Measurements from ENCODE around the gene TYW5. TPM values are rescaled to one million over a fixed set of nuclear protein-coding genes. Genes with fewer than 3 reads are reported as not detected.

The TYW5 gene
- total and polyA plus RNA-seq, 3 donors from 2014 or later: 5.3 to 18.0 (median 17.2) TPM

GRCh38 chr2:199903111-199903510, 52.2 kb downstream of the TYW5 start:
- no peak overlapping the region for H3K27ac ChIP-seq
- H3K4me3 ChIP-seq: no peak overlapping the region
- DNase-seq: no peak
- intact Hi-C loops (cut with DNase I; ENCODE audit: low total_unique reads): no loop called here
- TF ChIP-seq CTCF (IDR thresholded peaks at IDR 0.05): no peak
- 90 to 100% methylated on average over 1 of the region's 1 CpG for WGBS, 2 donors
- H3K9me3 ChIP-seq: no peaks in the 10 kb centered on the region
- H3K4me1 ChIP-seq: no peaks in the 10 kb centered on the region
- no peaks in the 10 kb centered on the region for H3K36me3 ChIP-seq (ENCODE audit: low read depth, missing control alignments)
- no peaks in the 10 kb centered on the region for H3K27me3 ChIP-seq

GRCh38 chr2:199902486-199903110, 52.7 kb downstream of the TYW5 start:
- no peak for DNase-seq
- Histone ChIP-seq H3K4me3 (no peak overlapping the region), H3K9me3 (no peaks in the 10 kb centered on the region), H3K4me1 (no peaks in the 10 kb centered on the region), H3K36me3 (ENCODE audit: low read depth, missing control alignments) (no peaks in the 10 kb centered on the region), H3K27ac (no peak overlapping the region), H3K27me3 (no peaks in the 10 kb centered on the region)
- intact Hi-C loops (cut with DNase I; ENCODE audit: low total_unique reads): no loop called here
- TF ChIP-seq CTCF (IDR thresholded peaks at IDR 0.05): no peak
- no peak for TF ChIP-seq POLR2A (IDR thresholded peaks at IDR 0.05)
- 77 to 79% methylated on average over 4 of the region's 4 CpGs for WGBS, 2 donors

GRCh38 chr2:199901942-199902341, 53.3 kb downstream of the TYW5 start:
- 87 to 92% methylated on average over 4 of the region's 4 CpGs for WGBS, 2 donors
- intact Hi-C loops (cut with DNase I; ENCODE audit: low total_unique reads): no loop called here

GRCh38 chr2:199896617-199897016, 58.7 kb downstream of the TYW5 start:
- intact Hi-C loops (cut with DNase I; ENCODE audit: low total_unique reads): no loop called here
- Histone ChIP-seq H3K9me3 (no peaks in the 10 kb centered on the region), H3K27ac (no peak overlapping the region), H3K27me3 (no peaks in the 10 kb centered on the region), H3K4me3 (no peak overlapping the region), H3K4me1 (no peaks in the 10 kb centered on the region), H3K36me3 (ENCODE audit: low read depth, missing control alignments) (no peaks in the 10 kb centered on the region)
- WGBS, 2 donors: 54 to 66% methylated on average over 2 of the region's 2 CpGs
- DNase-seq: peak; percentile 53
- no peak for TF ChIP-seq CTCF (IDR thresholded peaks at IDR 0.05)
- TF ChIP-seq POLR2A (IDR thresholded peaks at IDR 0.05): no peak

More at GRCh38 chr2:199901942-199902341, 53.3 kb downstream of the TYW5 start:
- Histone ChIP-seq H3K27me3 (no peaks in the 10 kb centered on the region), H3K4me3 (no peak overlapping the region), H3K36me3 (ENCODE audit: low read depth, missing control alignments) (no peaks in the 10 kb centered on the region), H3K4me1 (no peaks in the 10 kb centered on the region), H3K9me3 (no peaks in the 10 kb centered on the region), H3K27ac (no peak overlapping the region)
- DNase-seq: no peak
- no peak for TF ChIP-seq CTCF (IDR thresholded peaks at IDR 0.05)

- Histone ChIP-seq H3K9me3 (no peaks in the 10 kb centered on the region), H3K4me1 (no peaks in the 10 kb centered on the region), H3K27ac (no peak overlapping the region), H3K27me3 (no peaks in the 10 kb centered on the region), H3K4me3 (no peak overlapping the region), H3K36me3 (ENCODE audit: low read depth, missing control alignments) (no peaks in the 10 kb centered on the region)
- TF ChIP-seq POLR2A (IDR thresholded peaks at IDR 0.05) (no peak), CTCF (IDR thresholded peaks at IDR 0.05) (no peak)
- intact Hi-C loops (cut with DNase I; ENCODE audit: low total_unique reads): no loop called here
- 60 to 76% methylated on average over 3 of the region's 3 CpGs for WGBS, 2 donors
- DNase-seq: no peak
Measured at GRCh38 chr2:199895406-199895805, 59.9 kb downstream of the TYW5 start.

Data from testis (tissue), 3 donors.